GM23338 (cell line): ENCODE data around the gene UGT1A1.

Experiments
- CTCF ChIP-seq, 2 experiments: fragments of 200-600 bp in 1 of 2; sonication (generic) in 1 of 2; conservative IDR thresholded peaks; 2 replicates each; pipeline versions ENCODE4 v1.5.1 to v1.6.1; 2016 to 2017; ENCODE audit warnings: antibody characterized with exemption in 2 of 2, low read depth in 2 of 2, mild to moderate bottlenecking in 2 of 2, moderate library complexity in 1 of 2
- EZH2 ChIP-seq: fragments of 200-600 bp; sonication (generic); IDR thresholded peaks from one replicate; pipeline ENCODE4 v1.8.0; 2017; ENCODE audit warnings: antibody characterized with exemption, mild to moderate bottlenecking, low read depth; ENCODE audit not compliant: unreplicated experiment
- EZH2phosphoT487 ChIP-seq: fragments of 200-600 bp; sonication (generic); IDR thresholded peaks from one replicate; pipeline ENCODE4 v1.8.1; 2018; ENCODE audit warnings: antibody characterized with exemption; ENCODE audit not compliant: unreplicated experiment
- JUNB ChIP-seq: IDR thresholded peaks from one replicate; pipeline ENCODE4 v1.6.1; 2016; ENCODE audit warnings: antibody characterized with exemption; ENCODE audit not compliant: unreplicated experiment
- POLR2AphosphoS5 ChIP-seq: IDR thresholded peaks from 2 replicates; pipeline ENCODE4 v1.6.1; 2016; ENCODE audit warnings: antibody characterized with exemption, low read depth
- REST ChIP-seq: IDR thresholded peaks from one replicate; pipeline ENCODE4 v1.6.1; 2018; ENCODE audit warnings: antibody characterized with exemption; ENCODE audit not compliant: unreplicated experiment
- STAT1 ChIP-seq: IDR thresholded peaks from one replicate; pipeline ENCODE4 v1.6.1; 2016; ENCODE audit warnings: antibody characterized with exemption; ENCODE audit not compliant: unreplicated experiment

GRCh38 chr2:233820774-233821105, 60.7 kb downstream of the UGT1A1 start:
- TF ChIP-seq EZH2, result no peak
- no peak for TF ChIP-seq CTCF (conservative IDR thresholded peaks at IDR 0.05; ENCODE audit: low read depth in 2 of 2)
- TF ChIP-seq REST, result no peak
- TF ChIP-seq EZH2phosphoT487, result no peak
- TF ChIP-seq STAT1, result no peak
- TF ChIP-seq JUNB, result no peak
- no peak for TF ChIP-seq POLR2AphosphoS5
